Middle frontal gyrus (tissue), 1 donor: Measurements from ENCODE around the gene BMPER.

Source experiments
- DNase-seq: peaks from one replicate; pipeline ENCODE4 v3.0.0-alpha.2; 2015; ENCODE audit warnings: low spot score; ENCODE audit errors: extremely low spot score

Gene BMPER

DNA sequence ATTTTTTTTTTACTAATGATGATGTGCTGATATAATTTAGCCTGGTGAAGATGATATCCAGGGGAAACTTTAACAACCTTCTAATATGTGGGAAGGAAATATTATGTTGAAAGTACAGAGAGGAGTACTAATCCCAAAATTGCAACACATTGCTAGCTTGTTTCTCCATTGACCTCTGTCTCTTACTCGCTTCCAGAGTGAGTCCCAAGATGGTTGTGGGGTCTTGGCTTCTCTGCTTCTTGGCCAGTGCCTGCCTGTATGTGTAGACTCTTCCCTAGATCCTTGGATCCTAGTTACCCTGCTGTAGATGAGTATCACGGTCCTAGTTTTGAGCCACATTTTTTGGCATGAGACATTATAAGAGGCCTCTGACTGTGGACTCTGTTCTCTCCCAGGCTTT is 17.5 kb downstream of the BMPER start:
- no peak for DNase-seq

DNA sequence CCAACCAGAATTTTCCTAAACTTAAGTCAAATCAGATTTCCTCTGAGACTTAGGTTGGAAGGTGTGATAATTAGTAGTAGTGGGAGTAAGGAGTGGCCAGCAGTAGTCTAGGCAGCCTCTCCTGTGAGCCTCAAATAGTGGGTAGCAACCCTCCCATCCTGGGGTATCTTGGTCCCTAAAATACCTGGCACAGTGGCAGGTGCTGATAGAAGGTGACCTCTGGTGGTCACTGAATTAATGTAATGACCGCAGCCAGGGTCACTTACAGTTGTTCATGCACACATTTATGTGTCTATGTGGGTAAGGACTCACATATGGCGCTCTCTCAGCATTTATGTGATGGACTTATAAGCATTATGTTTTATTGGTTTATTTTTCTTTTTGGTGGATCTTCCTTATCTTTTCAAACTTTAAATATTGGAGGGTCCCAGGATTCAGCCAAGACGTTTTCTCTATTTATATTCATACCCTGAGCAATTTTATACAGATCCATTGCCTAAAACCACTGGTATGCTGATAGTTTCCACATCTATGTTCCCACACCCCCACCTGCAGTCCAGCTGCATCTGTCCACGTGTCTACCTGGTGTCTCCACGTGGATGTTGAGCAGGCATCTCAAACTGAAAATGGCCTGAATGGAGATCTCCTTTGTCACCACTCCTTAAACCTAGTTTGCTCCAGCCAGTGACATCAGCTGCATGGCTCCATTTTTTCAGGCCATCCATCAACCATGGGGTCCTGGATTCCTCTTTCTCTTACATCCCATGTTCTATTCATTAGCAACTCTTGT is 18.3 kb downstream of the BMPER start:
- no peak for DNase-seq

- no peak for DNase-seq
Measured at GRCh38 chr7:33926535-33926934, 21.2 kb downstream of the BMPER start.

- DNase-seq = no peak
Measured at GRCh38 chr7:33928986-33929385, 23.6 kb downstream of the BMPER start.

GRCh38 chr7:33932221-33932620 is 26.9 kb downstream of the BMPER start:
- no peak for DNase-seq

DNA sequence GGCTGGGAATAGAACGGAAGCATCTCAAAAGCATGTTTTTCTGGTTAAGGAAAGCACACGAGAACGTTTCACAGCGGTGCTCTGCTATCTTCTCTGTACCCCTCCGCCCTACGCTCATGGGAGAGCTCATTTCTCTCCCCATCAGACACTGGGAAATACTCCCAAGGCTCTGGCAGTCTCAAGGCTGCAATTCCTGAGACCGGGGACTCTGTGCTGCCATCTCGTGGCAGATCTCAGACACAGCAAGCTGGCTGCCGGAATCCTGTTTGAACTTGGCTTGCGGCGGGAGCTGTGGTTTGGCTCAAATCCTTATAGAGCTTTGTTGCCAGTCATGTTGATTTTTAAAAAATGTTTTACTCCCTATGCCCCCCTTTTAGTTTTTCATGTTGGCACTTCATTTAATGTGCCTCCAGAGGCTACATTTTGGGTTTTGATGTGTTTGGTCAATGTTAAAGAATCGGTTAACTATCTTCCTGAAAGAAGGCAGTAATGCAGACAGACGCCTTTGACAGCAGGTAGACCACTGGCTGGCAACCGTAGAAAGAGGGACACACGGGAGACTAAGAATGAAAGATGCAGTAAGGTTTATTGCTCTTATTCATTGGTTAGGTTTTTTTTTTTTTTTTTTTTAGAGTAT is 27.6 kb downstream of the BMPER start:
- peak; percentile 79 for DNase-seq

DNA sequence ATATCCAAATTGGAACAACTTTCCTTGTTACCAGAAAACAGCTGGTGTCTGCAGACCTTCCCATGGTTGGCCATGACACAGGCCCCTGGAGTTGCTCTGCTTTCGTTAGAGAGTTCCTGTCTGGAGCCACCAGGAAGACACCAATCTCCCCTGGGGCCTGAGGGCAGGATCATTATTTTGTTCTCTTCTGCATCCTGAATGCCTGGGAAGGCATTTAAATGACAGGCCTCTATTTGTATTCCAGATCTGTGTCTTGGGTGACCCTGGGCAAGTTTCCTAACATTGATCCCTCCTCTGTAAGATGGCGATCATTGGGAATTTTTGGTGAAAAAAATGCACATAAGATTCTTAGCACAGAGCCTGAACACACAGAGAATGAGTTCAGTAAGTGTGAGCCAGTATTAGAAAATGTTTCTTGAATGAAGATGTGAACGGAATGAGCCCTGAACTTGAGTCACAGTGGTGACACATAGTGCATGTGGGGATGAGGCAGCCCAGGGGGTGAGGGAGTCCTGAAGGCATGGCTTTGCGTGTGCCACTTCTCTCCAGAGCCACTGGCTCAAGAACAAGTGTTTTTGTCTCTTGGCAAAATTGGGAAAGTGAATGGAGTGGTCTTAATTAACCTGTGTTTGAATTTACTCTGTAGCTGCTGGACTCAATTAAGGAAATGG is 28.4 kb downstream of the BMPER start:
- DNase-seq = no peak

GRCh38 chr7:33934391-33934790 is 29.1 kb downstream of the BMPER start:
- no peak for DNase-seq

DNA sequence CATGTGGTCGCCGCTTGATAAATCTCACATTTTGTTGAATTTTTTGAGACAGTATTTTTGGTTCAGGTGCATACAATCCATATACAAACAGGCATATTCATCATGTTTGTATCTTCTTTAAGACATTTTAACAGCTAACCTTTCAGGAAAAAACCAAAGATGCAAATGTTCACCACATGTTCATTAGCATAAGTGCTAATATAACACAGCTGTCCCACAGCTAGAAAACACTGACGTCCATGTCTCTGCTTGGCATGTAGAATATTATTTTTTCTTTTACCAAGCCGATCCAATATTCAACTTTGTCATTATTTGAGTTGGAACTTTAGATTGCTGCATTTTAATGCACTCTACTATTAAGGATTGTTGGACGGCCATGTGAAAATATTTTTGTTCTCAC is 31.2 kb downstream of the BMPER start:
- DNase-seq = no peak

GRCh38 chr7:33937871-33938270 is 32.5 kb downstream of the BMPER start:
- no peak for DNase-seq

DNA sequence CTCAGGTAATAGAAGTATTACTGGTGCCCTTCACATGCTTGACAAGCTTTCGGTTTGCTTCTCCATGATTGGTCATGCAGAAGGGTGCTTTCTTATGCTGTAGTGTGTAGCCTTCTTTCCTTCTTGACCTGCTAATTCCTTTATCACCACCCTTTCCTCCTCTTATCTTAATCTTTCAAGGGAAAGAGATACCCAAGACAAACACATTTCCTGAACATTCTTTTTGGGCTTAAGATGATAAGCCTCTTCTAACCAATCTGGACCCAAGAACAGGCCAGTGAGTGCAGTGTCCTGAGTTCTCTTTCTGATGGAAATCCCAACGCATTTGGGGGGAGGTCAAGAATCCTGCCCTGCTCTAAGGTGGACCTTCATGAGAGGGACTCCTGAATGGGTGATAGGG is 33.8 kb downstream of the BMPER start:
- no peak for DNase-seq

GRCh38 chr7:33940503-33940902 is 35.2 kb downstream of the BMPER start:
- no peak for DNase-seq

- DNase-seq = no peak
Measured at GRCh38 chr7:33941418-33941817, 36.1 kb downstream of the BMPER start.

- no peak for DNase-seq
Measured at GRCh38 chr7:33946094-33946699, 40.9 kb downstream of the BMPER start.

- no peak for DNase-seq
Measured at GRCh38 chr7:33950047-33950714, 44.8 kb downstream of the BMPER start.

GRCh38 chr7:33952824-33953223 is 47.5 kb downstream of the BMPER start:
- DNase-seq = no peak

GRCh38 chr7:33958104-33958503 is 52.8 kb downstream of the BMPER start:
- no peak for DNase-seq

DNA sequence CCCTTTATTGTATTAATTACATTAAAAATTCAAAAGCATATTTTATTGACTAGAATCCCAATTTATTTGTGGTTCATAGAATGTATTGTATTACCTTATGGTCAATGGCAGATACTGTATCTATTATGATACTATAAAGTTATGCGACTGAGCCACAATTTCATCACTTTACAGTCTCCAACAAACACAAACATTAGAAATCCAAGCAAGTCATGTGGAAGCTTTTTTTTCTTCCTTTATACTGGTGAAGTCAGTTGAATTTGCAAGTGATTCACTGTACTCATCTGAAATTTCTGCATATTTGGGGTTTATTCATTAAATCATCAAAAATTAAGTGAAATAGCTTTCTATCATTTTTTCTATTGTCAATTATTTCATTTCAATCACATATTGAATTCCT is 54.3 kb downstream of the BMPER start:
- no peak for DNase-seq

GRCh38 chr7:33961948-33962347 is 56.6 kb downstream of the BMPER start:
- no peak for DNase-seq

DNA sequence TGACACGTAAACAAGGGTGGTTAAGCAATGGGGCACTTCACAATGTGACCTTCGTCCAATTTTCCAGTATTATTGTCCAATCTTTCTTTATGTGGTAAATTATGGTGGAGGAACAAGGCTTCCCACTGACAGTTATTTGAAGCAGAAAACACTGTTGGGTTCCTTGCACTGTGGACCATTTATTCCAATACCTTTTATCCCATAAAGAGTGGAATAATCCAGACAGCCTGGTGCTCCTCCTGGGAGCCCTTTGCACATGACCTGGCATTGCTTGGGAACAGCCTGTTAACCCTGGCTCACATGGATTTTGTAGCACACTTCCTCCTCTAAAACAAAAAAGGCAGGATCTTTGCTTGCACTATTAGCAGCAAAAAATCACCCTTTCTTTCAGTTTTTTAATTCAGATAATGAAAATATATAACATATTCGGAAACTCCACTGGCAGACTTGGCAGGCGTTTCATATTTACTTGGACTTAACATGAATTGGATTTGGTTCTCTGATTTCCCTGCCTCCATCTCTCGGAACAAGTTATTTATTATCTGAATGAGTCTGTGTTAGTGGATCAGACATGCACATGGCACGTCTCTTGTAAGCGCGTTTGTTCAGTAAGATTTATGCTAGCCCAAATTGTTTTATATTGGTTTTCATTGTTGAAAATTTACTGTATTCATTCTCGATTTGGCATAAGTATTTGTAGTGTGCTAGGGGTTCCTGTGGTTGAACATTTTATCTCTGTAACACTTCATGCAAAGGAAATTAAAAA is 59.3 kb downstream of the BMPER start:
- no peak for DNase-seq
